GM20431 (cell line): ENCODE results near the gene METTL1.
"Not testable (repeated sequence)": the region's sequence is repeated elsewhere in the genome, so short reads cannot be mapped to it uniquely, and the experiment has no call there.

Experiments
- in situ Hi-C: fragments of 300-500 bp; cut with MseI, MboI; formaldehyde crosslinking; loops from one replicate; pipeline ENCODE4 v1.15.0; 2020; ENCODE audit warnings: low sequenced_read_pairs; ENCODE audit not compliant: unreplicated experiment

METTL1 gene

DNA sequence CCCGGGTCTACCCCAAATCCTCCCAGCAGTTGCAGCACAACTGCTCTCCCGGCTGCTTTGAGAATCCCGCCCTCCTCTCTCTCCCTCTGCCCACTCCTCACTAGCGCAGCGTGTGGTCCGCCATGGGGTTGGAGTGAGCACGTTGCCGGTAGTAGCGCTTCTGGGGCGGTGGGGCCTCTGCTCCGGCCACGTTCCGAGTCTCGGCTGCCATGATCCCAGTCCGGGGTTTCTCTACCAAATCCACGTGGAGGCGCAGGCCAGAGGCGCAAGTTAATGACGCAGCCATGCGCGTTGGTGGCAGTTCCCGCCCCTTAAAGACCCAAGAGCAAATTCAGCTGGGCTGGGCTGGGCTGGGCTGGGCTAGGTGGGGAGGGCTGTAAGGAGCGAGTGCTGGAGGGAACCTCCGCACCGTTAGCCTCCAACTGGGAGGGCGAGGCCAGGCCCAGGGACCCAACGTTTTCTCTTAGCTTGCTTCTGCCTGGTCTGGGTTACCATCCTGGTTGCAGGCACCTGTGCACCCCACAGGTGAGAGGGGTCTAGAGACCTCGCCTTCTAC, at the start of gene METTL1:
METTL1 (minus strand) TSS at position 233 of the 556 bp plus-strand sequence; CDS start at position 211, 22 bp downstream.
- in situ Hi-C loops: no loop called here

DNA sequence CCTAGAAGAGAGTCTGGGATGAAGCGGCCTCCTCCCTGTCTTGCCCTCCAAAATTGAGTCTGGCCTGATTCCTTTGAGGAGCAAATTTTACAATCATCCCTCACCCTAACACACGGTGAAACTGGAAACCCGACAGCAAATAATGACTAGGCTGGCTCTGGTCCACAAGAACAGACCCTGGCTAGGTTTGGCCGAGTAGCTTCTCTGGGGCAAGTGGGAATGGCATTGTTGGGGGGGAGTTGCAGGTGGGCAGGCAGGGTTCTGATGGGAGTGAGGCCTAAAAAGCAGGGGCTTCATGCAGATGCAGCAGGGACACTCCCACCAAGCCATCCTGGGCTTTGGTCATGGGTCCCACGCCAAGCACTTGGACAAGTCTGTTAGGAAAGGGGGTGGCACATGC, 49.1 kb upstream of the METTL1 start:
- in situ Hi-C loops: not testable (repeated sequence)

GRCh38 chr12:57820119-57820518, 48.2 kb upstream of the METTL1 start:
- in situ Hi-C loops: not testable (repeated sequence)

- in situ Hi-C loops: not testable (repeated sequence)
Measured at GRCh38 chr12:57817990-57818331, 46.1 kb upstream of the METTL1 start.

GRCh38 chr12:57817261-57817989, 45.5 kb upstream of the METTL1 start:
- in situ Hi-C loops: no loop called here

GRCh38 chr12:57816855-57817151, 44.9 kb upstream of the METTL1 start:
- in situ Hi-C loops: no loop called here

DNA sequence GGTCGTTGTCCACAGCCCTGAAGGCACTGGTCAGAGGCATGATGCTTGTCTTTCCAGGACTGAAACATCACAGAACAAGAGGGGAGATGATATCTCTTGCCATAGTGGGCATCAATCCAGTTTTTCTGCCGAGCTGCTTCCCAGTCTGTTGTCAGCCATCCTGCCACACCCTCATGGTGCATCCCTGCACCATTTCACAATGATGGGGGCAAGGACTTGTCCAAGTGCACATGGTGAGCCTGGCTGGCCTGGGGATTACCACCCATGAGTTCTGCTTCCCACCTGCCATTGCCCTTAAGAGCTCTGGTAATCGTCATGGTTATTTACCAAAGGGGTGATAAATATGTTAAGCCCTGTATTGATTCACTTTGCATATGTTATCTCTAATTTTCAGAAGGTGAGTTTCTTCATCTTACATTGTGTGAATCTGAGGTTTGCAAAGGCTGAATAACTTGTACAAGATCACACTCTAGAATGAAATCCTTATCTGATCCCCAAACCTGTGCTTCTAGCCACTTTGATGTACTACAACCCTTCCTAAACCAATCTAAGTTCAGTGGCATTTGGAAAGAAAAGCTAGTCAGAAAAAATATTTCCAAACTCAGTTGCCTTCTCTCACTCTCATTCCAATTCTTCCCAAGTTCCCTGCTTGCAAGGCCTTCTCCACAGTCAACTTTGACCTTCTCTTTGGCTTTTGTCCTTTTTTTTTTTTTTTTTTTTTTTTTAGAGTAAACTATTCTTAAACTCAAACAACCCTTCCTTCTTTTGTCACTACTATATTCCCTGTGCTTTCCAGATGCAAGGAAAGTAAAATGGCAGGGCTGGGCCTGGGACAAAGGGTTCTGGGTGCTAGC, 44.3 kb upstream of the METTL1 start:
- in situ Hi-C loops: no loop called here

DNA sequence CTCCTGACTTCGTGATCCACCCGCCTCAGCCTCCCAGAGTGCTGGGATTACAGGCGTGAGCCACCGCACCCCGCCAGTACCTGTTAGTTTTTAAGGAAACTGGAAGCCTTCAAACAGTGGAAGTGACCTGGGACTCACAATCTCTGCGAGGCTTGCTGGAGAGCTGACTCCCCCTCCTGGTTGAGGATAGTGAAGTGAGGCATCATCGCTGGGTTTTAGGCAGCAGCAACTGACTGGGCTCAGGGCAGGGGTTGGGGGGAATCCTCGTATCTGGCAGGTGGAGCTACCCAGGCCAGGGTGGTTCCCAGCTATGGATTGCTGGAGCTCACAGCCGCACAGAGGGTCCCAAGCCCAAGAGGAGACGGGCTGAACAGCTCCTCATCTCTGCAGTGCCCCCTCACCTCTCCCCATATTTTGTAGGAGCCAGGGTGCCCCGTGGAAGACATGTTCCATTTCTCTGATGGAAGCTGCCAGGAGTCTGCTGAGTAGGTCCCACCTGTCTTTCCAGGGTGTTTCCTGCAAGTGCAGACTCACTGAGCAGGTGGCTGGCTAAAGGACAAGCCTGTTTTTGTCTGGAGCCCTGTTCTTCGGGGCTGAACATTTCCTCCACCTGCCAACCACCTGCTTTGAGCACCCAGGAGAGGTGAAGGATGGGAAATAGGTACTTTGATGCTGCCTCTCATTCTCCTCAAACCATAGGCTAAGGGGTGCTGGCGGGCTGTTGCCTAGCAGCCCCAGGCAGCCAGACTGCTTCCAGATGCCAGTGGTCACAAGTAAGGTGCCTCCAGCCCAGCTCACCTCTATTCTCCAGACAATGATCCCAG, 43.5 kb upstream of the METTL1 start:
- in situ Hi-C loops: no loop called here

DNA sequence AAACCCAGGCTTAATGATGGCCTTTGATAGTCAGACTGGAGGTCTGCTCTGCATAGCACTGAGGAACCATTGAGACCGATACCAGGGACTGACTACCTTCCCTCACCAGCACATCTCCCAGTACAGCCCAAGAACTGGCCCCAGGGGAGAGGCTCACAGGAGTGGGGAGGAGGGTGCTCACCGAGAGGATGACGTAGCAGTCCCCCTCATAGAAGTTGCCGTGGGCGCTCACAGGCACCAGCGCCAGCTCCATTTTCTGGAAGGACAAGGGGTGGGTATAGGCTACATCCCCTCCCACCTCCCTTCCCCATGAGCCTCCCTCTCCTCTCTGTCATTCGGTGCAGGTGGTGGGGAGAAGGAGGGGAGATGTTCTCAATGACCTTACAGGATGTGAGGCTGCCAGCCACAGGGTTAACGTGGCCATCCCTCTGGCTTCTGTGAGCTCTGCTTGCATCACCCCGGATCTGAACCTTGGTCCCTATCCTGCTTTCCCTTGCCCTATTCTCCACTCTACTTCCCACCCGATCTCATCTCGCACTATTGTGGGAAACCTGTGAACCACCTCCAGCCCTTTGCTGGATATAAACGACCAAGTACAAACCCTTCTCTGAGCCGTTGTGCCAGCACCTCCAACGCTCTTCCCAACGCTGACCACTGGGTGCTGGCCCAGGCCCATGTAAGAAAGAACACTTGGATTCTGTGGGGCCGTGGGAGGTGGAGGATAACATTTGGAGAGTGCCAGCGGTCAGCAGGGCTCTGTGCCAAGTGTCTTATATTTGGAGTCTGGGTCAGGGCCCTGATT, 42.3 kb upstream of the METTL1 start:
- in situ Hi-C loops: no loop called here

- in situ Hi-C loops: no loop called here
Measured at GRCh38 chr12:57813111-57813970, 41.4 kb upstream of the METTL1 start.

DNA sequence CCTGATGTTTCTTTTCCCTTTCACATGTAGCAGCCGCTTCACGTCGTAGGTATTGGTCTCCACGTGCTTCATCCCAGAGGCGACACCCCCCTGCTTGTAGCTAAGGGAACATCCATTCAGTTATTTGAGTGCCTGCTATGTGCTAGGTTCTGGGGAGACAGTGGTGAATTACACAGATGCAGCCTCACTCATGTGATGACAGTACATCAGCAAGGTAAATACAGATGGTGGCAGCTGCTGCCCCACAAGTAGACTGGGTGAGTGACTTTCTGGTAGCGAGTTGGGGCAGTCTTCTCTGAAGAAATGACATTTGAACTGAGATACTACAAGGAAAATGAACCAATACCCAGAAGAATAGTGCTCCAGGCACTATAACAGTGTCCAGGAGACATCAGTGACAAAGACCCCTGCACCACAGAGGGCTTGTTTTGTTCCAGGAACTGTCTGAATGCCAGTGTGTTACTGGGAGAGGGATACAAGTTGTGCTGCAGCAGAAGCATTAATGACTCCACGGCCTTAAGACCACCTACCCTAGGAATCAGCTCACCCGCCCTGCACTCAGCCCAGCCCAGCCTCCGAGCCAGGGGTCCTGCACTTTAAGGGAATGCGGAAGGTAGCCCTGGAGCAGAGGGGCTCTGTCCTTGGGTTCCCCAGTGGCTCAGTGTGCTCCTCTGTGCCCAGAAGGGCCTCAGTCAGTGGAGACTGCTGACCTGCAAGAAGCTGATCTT, 39.3 kb upstream of the METTL1 start:
- in situ Hi-C loops: no loop called here

- in situ Hi-C loops: no loop called here
Measured at GRCh38 chr12:57810450-57810849, 38.5 kb upstream of the METTL1 start.

GRCh38 chr12:57809425-57809824, 37.5 kb upstream of the METTL1 start:
- in situ Hi-C loops: no loop called here

DNA sequence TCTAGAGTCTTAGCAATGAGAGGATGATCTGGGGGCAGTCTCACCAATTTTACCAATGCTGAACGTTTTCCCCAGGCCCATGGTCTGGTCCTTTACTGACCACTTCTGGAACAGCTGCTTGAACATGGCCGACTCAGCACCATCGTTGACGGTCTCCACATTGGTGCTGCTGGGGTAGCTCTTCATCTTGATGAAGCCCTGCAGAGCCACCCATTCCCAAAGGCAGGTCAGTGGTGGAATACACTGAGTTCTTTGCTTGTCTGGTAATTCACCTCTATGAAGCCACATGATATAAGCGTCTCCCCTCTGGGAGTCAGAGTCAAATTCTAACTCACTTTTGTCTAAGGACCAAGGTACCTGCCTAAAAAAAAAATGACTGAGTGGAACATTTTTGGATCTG, 36.4 kb upstream of the METTL1 start:
- in situ Hi-C loops: no loop called here

DNA sequence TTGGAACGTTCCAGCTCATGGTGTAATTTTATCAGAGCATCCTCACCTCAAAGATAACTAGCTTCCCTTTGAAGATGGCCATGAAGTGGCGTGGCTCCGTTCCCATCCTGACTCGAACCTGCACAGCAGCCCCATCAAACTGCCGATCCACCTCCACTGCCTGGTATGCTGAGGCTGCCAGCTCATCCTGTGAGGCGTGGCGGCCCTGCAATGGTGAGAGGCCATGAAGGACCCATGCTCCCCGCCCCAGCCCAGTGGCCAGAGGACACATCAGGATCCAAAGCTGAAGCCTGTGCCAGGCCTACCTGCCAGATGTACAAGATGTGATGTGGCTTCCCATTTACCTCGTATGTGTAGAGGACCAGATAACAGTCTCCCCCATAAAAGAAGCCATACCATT, 35.4 kb upstream of the METTL1 start:
- in situ Hi-C loops: no loop called here

DNA sequence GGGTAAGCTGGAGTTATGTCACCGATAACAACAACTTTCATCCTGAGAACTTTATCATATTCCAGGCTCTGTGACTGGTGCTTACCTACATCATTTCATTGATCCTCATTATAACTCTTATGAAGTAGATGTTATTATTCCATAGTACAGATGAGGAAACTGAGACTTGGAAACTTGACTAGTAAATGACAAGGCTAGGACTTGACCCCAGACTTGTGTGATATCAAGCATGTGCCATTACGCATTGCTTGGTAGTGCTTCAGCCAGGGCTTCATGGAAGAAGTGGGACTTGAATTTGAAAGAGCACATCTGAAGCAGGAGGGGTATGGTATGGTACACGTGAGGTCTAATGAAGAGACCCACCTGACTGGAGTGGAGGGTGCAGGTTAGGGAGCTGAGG, 34.8 kb upstream of the METTL1 start:
- in situ Hi-C loops: no loop called here

DNA sequence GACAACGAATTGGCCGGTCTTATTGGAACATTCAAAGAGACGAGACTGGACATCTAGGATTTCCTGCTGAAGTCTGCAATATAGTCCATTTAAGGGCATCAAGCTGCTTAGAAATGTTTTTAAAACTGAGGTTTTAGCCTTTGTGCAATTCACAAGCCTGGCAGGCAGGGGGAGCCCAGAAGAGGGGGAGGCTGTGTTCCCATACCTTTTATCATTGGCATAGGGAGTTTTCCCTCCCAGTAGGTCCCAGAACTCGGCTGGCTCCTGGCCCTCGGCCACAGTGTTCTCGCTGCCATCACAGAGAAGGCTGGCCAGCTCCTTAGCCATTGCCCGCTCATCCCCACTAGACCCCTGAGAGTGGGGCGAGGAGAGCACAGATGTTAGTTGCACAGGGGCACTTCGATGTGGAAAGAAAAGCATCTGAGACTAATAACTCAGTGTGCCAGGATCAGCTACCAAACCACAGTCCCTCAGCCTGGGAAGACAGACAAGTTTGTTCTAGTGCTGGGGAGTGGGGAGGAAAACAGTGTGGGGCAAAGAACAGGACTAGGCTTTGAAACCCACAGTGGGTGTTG, 31.5 kb upstream of the METTL1 start:
- in situ Hi-C loops: no loop called here

DNA sequence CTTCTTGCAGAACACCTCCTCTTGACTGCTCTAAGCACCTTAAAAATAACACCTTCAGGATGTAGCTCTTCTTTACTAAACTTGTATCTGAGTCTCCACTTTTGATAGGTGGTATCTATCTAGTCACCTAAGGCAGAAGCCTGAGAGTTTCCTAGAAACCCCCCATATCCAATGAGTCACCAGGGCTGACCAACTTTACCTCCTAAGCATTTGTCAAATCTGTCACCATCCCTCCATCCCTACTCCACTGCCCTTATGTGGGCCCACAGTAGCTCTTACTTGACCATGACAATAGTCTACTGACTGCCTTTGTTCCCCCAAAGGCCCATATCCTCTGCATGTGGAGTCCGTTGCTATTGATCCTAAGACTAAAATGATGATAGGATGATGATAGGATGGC, 30.7 kb upstream of the METTL1 start:
- in situ Hi-C loops: no loop called here
